Inflammatory macrophage treated with lipopolysaccharide for 4 hours (primary cell): Measurements from ENCODE around the gene UCHL5.

Experiments
- DNase-seq: peaks from one replicate; pipeline ENCODE4 v3.0.0-alpha.2; 2020

UCHL5 gene, protein sequence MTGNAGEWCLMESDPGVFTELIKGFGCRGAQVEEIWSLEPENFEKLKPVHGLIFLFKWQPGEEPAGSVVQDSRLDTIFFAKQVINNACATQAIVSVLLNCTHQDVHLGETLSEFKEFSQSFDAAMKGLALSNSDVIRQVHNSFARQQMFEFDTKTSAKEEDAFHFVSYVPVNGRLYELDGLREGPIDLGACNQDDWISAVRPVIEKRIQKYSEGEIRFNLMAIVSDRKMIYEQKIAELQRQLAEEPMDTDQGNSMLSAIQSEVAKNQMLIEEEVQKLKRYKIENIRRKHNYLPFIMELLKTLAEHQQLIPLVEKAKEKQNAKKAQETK

DNA sequence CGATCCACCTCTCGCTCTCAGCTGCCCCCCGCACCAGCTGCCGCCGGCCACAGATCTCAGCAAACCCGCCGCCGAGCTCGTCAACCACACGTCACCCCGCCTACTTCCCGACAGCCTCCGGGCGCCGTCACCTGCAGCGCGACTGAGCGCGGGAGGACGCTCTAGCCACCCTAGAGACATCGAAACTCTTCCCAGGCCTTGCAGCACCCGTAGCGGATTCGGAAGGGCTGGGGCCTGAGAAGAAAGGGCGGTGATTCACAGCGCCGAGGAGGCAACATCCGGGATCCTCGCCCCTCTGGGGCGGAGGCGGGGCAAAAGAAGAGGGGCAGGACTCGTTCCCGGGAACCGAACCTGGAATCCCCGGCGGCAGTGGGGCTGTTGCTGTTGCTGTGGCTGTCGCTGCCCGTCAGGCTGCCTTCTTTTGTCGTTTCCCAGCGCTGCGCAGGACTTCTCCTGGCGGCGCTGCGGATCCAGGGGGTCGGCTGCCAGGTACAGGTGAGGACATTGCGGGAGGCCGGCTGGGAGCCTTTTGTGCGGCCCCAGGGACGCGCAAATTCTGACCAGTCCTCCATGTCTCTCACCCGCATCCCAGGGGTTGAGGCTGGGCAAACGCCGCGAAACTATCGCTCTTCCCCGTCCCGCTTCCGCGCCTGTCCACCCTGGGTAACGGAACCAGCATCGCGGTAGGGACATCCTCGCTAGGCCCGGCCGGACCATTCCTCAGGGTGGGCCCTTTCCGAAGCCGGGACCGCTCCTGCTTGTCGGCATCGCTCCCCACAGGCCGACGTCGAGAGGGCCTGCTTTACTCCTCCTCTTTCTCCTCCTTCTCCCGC, at the start of gene UCHL5, which contains the start of gene RO60:
TSS of gene UCHL5 (minus strand) at position 79 of the 833 bp plus-strand sequence. CDS start 100 bp downstream, outside the sequence.
TSS of gene RO60 (plus strand) at position 331 of the 833 bp plus-strand sequence. CDS start 9,443 bp downstream, outside the sequence.
- DNase-seq, result peak; percentile 99

DNA sequence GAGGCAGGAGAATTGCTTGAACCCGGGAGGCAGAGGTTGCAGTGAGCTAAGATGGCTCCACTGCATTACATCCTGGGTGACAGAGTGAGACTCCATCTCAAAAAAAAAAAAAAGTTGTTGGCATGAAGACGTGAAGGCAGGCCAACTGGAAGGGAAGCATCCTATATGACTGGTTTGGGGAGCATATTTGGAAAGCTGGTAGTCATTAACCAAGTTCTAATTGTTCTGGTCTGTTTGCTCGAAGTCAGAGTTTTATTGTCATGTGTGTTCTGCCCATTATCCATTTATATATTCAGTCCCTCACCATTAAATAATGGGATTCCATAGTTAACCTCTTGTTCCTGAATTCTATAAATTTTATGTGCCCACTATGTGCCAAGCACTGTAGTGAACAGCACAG, 49.3 kb upstream of the UCHL5 start:
- no peak for DNase-seq

DNA sequence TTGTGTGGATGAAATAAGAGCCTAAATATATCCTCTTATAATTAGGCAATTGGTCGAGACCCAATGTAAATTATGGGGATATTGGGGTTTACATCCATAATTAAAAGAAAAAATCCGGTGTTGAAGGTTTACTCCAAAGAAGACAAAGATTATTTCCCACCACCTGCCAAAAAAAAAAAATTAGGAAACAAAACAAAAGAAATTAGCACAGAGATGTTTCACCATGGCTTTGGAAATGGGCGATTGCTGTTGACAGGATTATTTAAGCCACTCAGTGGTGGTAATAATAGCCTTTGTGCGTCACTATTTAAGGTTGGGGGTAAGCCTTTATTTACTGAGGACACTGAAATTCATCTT, 46.6 kb upstream of the UCHL5 start:
- DNase-seq, result no peak

DNA sequence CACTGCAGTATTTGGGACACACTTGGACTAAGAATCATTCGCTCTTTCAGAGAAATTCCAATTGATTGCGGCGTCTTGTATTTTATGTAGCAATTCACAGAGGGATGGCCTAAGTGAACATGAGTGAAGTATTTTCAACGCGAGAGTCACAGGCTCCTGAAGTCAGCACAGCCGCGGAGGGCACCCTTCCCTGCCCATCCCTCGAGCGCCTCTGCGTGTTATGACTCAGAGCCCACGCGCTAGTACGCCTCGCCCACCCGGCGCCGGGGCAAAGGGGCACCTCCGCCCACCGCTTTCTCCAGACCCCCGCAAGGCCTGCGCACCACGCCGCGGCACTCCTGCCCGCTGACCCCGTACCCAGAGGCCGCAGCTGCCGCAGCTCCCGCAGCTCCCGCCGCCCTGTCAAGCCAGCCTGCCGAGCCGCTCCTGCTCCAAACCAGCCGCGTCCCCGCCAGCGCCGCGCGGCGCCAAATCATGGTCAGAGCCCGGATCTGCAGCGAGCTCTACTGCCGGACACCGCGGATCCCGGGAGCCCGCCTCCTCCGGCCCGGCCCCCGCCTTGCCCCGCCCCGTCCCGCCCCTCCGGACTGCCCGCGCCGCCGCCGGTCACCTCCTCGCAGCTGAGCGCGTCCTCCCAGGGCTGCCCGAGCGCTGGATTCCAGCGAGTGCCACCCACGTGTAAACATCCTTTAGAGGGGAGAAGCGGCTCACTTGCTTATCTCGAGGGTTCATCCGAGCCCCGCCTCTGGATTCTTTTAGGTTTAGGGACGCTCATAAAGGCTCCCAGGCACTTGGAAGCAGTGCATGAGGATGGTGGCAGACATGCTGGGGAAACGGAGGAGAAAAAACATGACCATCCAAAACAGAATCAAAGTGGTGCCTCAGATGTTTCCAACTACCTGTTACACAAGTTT, 46.0 kb upstream of the UCHL5 start, which contains the start of gene GLRX2:
TSS of gene GLRX2 (minus strand) at position 508 of the 914 bp plus-strand sequence. CDS start at position 476, 32 bp downstream.
- DNase-seq, result peak; percentile 89

DNA sequence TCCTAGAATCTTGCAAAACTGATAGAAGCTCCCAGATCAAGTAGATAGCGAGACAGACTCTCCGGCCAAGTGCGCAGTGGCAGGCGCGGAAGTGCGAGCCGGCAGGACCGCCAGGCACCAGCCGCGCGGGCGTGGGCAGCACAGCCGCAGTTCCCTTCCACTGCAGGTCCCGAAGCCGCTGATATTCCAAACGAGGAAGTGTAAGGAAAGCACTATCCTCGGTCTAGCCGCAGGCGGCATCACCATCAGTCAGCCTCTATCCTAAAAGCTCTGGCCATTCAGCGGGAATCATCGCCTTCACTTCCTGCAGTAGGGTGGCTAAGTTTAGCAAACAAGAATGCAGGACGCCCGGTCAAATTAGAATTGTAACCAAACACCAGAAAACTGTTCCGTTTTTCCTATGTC, 45.3 kb upstream of the UCHL5 start:
- DNase-seq, result peak; percentile 77

DNA sequence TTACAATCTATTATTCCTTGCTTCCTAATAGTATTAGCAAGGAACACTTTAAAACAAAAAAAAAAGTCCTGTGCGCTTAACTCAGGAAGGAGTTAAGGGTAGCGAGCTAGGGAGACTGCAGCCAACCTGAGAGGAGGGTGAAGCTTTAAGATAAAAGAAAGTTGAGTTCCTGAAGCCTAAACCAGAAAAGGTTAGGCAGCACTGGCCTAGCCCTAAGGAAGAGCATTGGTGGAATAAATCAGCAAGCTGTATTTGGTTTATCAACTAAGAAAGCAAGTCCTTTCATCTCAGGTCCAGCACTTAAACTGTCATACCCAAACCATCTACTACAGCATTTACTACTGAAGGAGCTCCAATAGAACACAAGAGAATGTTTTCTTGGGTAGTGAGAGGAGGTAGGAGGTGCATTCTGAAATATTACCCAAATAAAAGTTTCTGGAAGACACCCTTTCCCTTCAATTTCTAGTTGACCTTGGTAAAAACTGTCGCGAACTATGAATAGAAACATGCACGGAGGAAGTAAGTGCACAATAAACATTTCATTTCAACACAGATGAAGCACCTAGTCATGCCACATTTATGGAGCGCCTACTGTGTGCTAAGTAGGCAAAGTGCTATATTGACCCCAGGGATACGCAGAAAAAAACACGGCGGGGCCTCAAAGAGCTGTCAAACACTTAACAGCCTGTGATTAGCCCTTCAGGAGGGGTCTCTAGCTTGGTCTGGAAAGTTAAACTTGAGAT, 44.8 kb upstream of the UCHL5 start:
- DNase-seq, result no peak

DNA sequence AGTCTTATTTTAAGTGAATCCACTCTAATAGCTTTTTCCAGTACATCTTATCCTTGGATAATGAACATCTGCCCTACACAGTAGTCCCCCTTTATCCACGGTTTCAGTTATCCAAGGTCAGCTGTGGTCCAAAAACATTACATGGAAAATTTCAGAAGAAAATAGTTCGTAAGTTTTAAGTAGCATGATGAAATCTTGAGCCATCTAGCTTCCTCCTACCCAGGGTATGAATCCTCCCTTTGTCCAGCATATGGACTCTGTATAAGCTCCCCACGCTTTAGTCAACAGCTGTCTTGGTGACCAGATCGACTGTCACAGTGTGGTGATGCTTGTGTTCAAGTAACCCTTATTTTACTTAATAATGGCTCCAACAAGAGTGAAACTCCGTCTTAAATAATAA, 43.5 kb upstream of the UCHL5 start:
- DNase-seq, result peak; percentile 18

DNA sequence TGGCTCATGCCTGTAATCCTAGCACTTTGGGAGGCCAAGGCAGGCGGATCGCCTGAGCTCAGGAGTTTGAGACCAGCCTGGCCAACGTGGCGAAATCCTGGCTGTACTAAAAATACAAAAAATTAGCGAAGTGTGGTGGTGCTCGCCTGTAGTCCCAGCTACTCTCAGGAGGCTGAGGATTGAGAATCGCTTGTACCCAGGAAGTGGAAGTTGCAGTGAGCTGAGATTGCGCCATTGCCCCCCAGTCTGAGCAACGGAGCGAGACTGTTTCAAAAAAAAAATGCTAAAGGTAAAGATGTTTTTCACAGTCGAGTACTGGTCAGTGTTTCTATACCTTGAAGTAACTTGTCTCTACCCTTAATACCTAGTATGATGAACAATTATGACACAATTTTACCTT, 35.0 kb upstream of the UCHL5 start:
- DNase-seq, result no peak

DNA sequence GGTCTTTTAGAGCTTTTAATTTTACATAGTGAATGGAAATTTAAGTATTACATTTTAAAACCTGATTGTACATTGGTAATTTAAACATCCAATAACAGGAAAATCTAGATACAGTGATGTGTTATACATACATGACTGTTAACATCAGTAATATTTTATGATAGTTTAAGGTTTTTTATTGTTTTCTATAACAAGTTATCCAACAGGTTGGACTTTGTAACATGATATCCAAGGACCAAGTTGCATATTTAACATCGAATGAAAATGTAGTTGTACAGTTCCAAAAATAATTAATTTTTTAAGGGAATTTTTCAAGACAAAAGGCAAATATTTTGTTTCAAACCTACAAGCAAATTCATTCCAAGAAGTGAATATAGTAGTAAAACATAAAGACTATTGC, 31.7 kb upstream of the UCHL5 start:
- DNase-seq, result no peak

DNA sequence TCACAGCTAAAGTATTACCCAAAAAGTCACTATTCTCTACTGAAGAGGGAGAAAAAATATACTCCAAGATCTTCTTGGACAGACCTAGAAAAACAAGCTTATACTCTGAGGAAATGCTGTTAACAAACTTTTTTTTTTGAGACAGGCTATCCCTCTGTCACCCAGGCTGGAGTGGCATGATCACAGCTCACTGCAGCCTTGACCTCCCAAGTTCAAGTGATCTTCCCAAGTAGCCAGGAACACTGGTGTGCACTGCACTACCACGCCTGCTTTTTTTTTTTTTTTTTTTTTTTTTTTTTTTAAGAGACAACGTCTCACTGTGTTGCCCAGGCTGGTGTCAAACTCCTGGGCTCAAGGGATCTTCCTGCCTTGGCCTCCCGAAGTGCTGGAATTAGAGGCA, 28.7 kb upstream of the UCHL5 start:
- DNase-seq, result no peak

DNA sequence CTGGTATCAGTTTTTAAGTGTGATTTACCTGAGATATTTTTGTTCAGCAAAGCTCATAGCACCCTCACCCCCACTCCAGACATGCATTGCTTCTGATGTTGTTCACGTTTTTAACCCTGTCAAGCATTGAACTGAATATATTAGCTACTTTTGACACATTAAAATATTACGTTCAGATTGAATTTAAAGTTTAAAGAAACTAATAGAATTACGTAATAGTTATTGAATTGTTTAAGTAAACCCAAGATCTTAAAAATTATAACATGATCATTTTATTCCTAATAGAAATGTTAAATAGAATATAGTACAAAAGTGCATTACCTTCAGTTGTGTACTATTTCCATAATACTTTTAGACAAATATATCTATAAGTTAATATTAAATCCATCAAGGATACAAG, 27.2 kb upstream of the UCHL5 start:
- DNase-seq, result no peak

DNA sequence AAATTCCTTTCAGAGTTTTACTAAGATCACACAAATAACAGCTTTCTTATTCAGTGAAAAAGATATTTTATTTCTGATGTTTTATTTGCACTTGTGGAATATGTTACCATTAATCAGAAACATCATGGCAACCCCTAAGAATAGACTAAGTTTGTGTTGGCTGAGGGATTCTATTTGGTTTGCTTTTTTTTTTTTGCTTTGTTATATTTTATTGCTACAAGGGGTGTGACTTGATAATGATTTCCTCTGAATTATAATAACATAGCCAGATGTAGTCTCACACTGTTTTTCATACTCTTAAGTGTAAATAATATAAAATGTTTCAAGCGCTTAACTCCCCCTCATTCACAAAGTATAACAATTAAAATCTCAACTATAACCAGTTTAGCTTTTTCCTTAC, 26.1 kb upstream of the UCHL5 start:
- DNase-seq, result no peak

DNA sequence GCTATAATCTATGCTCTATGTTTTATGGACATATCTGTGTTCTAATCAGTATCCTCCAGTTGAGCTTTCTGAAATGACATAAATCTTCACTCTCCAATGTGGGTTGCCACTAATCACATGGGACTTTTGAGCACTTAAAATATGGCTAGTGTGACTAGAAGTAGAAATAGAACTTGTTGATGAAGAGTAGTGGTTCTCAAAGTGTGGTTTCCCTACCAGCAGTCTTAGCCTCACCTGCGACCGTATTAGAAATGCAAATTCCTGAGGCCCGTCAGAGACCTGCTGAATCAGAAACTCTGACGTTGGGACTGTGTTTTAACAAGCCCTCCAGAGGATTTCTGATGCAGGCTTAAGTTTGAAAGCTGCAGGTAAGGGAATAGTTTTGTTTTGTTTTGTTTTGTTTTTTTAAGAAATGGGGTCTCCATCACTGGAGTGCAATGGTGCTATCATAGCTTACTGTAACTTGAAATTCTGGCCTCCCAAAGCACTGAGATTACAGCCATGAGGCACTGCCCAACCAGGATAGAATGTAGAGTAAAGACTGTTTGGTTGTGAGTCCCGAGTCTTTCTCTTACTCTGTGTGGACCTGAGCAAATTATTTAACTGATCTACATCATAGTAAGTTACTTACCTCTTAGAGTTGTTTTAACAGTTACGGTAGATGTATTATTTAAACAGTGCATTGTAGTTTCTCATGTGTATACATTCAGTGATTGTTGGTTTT, 24.4 kb upstream of the UCHL5 start:
- no peak for DNase-seq

DNA sequence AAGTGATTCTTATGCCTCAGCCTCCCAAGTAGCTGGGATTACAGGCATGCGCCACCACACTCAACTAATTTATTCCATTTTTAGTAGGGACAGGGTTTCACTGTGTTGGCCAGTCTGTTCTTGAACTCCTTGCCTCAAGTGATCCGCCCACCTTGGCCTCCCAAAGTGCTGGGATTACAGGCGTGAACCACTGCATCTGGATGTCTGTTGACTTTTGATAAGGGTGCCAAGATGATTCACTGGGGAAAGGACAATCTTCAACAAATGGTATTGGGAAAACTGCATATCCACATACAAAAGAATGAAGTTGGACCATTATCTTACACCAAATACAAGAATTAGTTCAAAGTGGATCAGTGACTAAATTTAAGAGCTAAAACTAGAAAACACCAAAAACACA, 20.0 kb upstream of the UCHL5 start:
- DNase-seq, result no peak

DNA sequence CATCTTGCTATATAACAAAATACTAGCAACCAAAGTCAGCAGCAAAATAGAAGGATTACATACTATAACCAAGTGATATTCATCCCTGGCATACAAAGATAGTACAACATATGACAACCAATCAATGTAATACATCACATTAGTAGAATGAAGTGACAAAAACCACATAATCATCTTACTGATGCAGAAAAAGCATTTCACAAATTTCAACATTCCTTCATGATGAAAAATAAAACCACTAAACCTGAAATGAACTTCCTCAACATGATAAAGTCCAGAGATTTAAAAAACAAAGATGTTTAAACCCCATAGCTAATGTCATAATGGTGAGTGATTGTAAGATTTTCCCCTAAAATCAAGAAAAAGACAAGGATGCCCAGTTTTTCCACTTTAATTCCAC, 18.8 kb upstream of the UCHL5 start:
- no peak for DNase-seq

DNA sequence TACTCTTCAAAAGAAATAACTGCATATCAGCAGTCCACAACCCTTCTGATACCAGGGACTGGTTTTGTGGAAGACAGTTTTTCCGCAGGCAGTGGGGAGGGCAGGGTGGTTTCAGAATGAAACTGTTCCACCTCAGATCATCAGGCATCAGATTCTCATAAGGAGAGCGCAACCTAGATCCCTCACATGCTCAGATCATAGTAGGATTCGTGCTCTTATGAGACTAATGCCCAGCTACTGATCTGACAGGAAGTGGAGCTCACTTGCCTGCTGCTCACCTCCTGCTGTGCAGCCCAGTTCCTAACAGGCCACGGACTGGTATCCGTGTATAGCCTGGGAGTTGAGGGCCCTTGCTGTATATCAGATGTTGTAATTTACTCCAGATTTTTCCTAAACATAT, 11.8 kb upstream of the UCHL5 start:
- DNase-seq, result no peak

DNA sequence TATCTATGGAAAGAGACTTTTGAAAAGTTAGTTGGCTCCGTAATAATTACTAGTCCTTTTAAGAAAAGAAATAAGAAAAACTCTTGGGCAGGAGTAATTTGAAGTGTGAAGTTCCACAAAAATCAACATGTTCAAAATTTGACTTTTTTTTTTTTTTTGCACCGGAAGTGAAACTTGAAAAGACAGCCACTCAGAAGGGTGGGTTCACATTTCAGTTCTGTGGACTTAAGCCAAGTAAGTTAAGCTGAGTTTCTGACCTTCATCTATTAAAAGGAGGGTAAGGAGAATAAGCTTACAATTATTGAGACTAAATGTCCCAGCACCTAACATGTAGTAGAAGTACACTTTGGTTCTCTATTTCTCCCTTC, 11.2 kb upstream of the UCHL5 start:
- DNase-seq, result no peak

DNA sequence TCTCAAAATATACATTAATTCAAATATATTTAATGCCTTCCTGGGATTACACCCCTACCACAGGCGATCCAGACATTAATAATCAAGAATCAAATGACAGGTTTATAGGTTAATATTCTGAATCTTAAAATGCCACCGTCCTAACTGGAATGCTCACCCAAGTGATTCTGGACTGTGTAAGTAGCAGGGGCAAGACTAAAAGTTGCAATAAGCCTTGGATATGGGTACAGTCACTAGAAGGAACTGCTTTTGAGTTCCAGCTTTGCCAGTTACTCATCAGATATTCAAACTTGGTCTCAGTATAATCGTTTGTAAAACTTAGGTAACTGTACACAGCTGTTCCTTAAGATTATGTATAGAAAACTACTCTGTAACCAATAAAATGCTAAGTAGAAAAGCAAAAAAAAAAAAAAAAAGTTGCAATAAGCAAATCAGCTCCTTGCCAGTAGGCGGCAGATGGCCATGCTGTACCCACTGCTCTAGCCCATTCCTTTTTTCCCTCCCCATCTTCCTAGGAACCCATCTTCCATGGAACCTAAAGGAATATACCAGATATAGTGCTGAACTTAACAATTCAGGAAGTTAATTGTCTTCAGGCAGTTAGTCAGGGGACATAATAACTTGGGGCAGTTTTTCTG, 10.7 kb upstream of the UCHL5 start:
- no peak for DNase-seq

DNA sequence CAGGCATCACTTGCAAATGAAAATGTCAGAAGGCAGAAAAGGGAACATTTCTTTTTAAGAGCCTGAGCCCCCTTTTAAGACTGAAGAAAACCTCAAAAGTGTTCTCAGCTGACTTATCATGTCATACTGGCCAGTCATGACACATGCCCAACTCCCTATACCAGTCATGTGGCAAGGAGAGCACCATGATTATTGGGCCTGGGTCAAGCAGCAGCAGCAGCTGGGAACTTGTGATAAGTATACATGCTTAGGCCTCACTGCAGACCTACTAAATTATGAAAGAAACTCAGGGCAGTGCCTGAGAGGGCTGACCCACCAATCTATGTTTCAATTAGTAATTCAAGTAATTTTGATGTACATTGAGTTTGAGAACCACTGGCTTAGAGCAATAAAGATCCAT, 8.9 kb upstream of the UCHL5 start:
- DNase-seq, result no peak

DNA sequence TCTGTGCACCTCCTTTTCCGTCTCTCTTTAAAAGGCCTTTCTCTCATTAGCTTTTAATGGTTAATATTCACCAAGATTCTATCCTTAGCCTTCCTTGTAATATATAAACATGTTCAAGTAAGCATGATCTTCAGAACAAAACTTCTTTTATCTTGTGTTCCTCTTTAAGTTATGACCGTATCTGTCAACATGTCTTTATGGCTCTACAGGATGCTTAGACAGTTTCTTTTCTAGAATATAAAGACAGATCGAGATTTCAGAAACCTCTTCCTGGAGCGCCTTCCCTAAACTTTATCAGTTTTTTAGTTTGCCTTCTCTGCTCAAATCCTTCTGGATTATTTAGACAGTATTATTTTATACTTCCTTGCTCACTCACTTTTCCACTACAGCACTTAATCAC, 7.4 kb upstream of the UCHL5 start:
- no peak for DNase-seq

DNA sequence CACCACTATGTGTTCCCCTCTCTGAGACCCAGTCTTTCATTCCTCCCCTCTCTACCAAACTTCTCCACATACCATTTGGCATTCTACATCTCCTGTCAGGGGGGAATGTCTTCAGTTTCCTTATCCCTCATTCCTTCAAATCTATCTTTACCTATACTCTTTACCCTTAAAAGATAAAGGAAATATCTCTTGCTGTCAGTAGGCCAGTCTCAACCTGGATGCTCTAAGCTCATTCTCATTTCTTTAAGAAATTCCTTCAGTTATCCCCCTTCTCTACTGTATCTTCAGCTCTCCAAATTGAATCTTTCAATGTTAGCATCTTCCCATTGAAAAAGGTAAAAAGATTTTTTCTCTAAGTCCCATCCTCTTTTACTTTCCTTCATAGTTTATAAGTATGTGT, 6.8 kb upstream of the UCHL5 start:
- DNase-seq, result no peak
